IMR-90 (cell line): ENCODE results near the gene SPDYE4. TPM values are rescaled to one million over a fixed set of nuclear protein-coding genes. Genes with fewer than 3 reads are reported as not detected.

ENCODE experiments used
- ATAC-seq: fragments of 200-7000 bp; cut with Tn5 transposase; 2 replicates; pipeline ENCODE4 v1.9.1; 2020; ENCODE audit warnings: low read depth, mild to moderate bottlenecking, moderate library complexity
- Bru-seq: library from RNA; stranded (reverse); fragments of 400-500 nt; gene quantifications from one replicate; lab custom pipeline; 2021; lab: Mats Ljungman, UMichigan
- BruChase-seq, 2 experiments: library from RNA; stranded (reverse); fragments of 400-500 nt; gene quantifications; one replicate each; lab custom pipeline; 2021; lab: Mats Ljungman, UMichigan
- BruUV-seq: library from RNA; stranded (reverse); fragments of 400-500 nt; replicated peaks from 2 replicates; lab custom pipeline; 2021; lab: Mats Ljungman, UMichigan
- CTCF ChIA-PET: fragments of 300-600 bp; formaldehyde crosslinking; extraction: SDS; loops from one replicate; lab custom pipeline; 2021; ENCODE audit warnings: antibody characterized with exemption; lab: Yijun Ruan, JAX
- POLR2A ChIA-PET: fragments of 300-600 bp; sonication (Branson Sonifier 250); formaldehyde crosslinking; loops from one replicate; lab custom pipeline; 2022; ENCODE audit warnings: antibody characterized with exemption; ENCODE audit not compliant: unreplicated experiment; lab: Charles Lee
- DNase-seq: peaks from one replicate; pipeline ENCODE4 v3.0.0; 2013
- H2AFZ ChIP-seq: replicated peaks from 2 replicates; pipeline ENCODE3; 2013; ENCODE audit warnings: low read length, mild to moderate bottlenecking; ENCODE audit not compliant: poor library complexity
- H2AK5ac ChIP-seq: 2 replicates; pipeline ENCODE4 v1.6.1; 2013; ENCODE audit warnings: low read depth, low read length, inconsistent platforms
- H2AK9ac ChIP-seq: replicated peaks from 2 replicates; pipeline ENCODE3; 2013; ENCODE audit warnings: mild to moderate bottlenecking, low read depth, low read length, moderate library complexity; ENCODE audit not compliant: poor library complexity
- H2BK120ac ChIP-seq: 2 replicates; pipeline ENCODE4 v1.6.1; 2013; ENCODE audit warnings: low read depth, low read length, inconsistent platforms
- H2BK15ac ChIP-seq: 3 replicates; pipeline ENCODE4 v1.6.1; 2013; ENCODE audit warnings: low read depth, low read length, inconsistent platforms
- H2BK20ac ChIP-seq: 2 replicates; pipeline ENCODE4 v1.6.1; 2013; ENCODE audit warnings: low read depth, mild to moderate bottlenecking, inconsistent platforms, low read length, moderate library complexity
- H2BK5ac ChIP-seq: 2 replicates; pipeline ENCODE4 v1.6.1; 2013; ENCODE audit warnings: mild to moderate bottlenecking, low read depth, low read length, inconsistent platforms; ENCODE audit not compliant: poor library complexity, severe bottlenecking
- H3K14ac ChIP-seq: replicated peaks from 2 replicates; pipeline ENCODE4 v1.6.1; 2013; ENCODE audit warnings: low read depth, low read length, inconsistent platforms
- H3K18ac ChIP-seq: 2 replicates; pipeline ENCODE4 v1.6.1; 2013; ENCODE audit warnings: low read depth, low read length, control low read depth
- H3K23ac ChIP-seq: 2 replicates; pipeline ENCODE4 v1.6.1; 2013; ENCODE audit warnings: low read depth, low read length, inconsistent platforms
- H3K27ac ChIP-seq: 2 replicates; pipeline ENCODE4 v1.5.1; 2013; ENCODE audit warnings: mild to moderate bottlenecking, control low read depth, low read length; ENCODE audit not compliant: insufficient read depth
- H3K27me3 ChIP-seq: 2 replicates; pipeline ENCODE4 v1.6.1; 2013; ENCODE audit warnings: low read length; ENCODE audit not compliant: control insufficient read depth, insufficient read depth
- H3K36me3 ChIP-seq: 2 replicates; pipeline ENCODE4 v1.6.1; 2013; ENCODE audit warnings: low read length, mixed read lengths; ENCODE audit not compliant: control insufficient read depth, insufficient read depth
- H3K4ac ChIP-seq: 2 replicates; pipeline ENCODE4 v1.6.1; 2013; ENCODE audit warnings: low read depth, low read length, inconsistent platforms
- H3K4me1 ChIP-seq: 2 replicates; pipeline ENCODE4 v1.6.1; 2013; ENCODE audit warnings: low read length, mixed read lengths; ENCODE audit not compliant: control insufficient read depth, insufficient read depth
- H3K4me2 ChIP-seq: 2 replicates; pipeline ENCODE4 v1.6.1; 2013; ENCODE audit warnings: low read depth, mild to moderate bottlenecking, control low read depth, low read length, moderate library complexity
- H3K4me3 ChIP-seq: 2 replicates; pipeline ENCODE4 v1.5.1; 2013; ENCODE audit warnings: low read depth, mild to moderate bottlenecking, control low read depth, low read length, moderate library complexity; ENCODE audit not compliant: insufficient read depth
- H3K56ac ChIP-seq: 2 replicates; pipeline ENCODE4 v1.6.1; 2013; ENCODE audit warnings: low read length, inconsistent platforms; ENCODE audit not compliant: insufficient read depth; ENCODE audit errors: extremely low read depth
- H3K79me1 ChIP-seq, 2 experiments: 2 replicates each; pipeline ENCODE4 v1.6.1; 2013; ENCODE audit warnings: low read length in 2 of 2, inconsistent platforms in 1 of 2, low read depth in 1 of 2
- H3K9ac ChIP-seq: 2 replicates; pipeline ENCODE4 v1.6.1; 2013; ENCODE audit warnings: low read depth, low read length, control low read depth
- H3K9me1 ChIP-seq: 2 replicates; pipeline ENCODE4 v1.6.1; 2013; ENCODE audit warnings: low read length, inconsistent platforms; ENCODE audit not compliant: insufficient read depth
- H3K9me3 ChIP-seq: 2 replicates; pipeline ENCODE4 v1.6.1; 2013; ENCODE audit warnings: low read length; ENCODE audit not compliant: control insufficient read depth, insufficient read depth
- H4K20me1 ChIP-seq: 2 replicates; pipeline ENCODE4 v1.6.1; 2013; ENCODE audit warnings: low read length, inconsistent platforms; ENCODE audit not compliant: insufficient read depth
- H4K5ac ChIP-seq: 2 replicates; pipeline ENCODE4 v1.6.1; 2013; ENCODE audit warnings: mild to moderate bottlenecking, low read depth, low read length, control low read depth
- H4K8ac ChIP-seq, 2 experiments: 2 replicates each; pipeline ENCODE4 v1.6.1; 2013; ENCODE audit warnings: low read depth in 2 of 2, low read length in 2 of 2, control low read depth in 1 of 2, inconsistent platforms in 1 of 2
- H4K91ac ChIP-seq: 2 replicates; pipeline ENCODE4 v1.6.1; 2013; ENCODE audit warnings: low read depth, low read length, inconsistent platforms; ENCODE audit not compliant: insufficient read depth
- WGBS, 2 experiments: methylation state at CpG; one replicate each; pipeline versions ENCODE4 v1.1.5 to v1.1.7; 2013; ENCODE audit warnings: missing lambda C conversion rate in 2 of 2; ENCODE audit not compliant: insufficient read length in 1 of 2; ENCODE audit errors: extremely low coverage in 2 of 2; 5-methylcytosine and 5-hydroxymethylcytosine counted together
- dilution Hi-C: fragments of 300-500 bp; cut with HindIII; formaldehyde crosslinking; loops from one replicate; pipeline ENCODE4 v1.14.3; 2018; ENCODE audit warnings: low sequenced_read_pairs; ENCODE audit not compliant: unreplicated experiment
- in situ Hi-C: fragments of 300-500 bp; cut with MboI; formaldehyde crosslinking; loops from 3 replicates; pipeline ENCODE4 v1.14.3; 2019; ENCODE audit warnings: low sequenced_read_pairs, inconsistent platforms, mixed read lengths
- intact Hi-C: fragments of 100-400 bp; cut with micrococcal nuclease; formaldehyde crosslinking; loops from 2 replicates; pipeline ENCODE4 v1.10.0; 2022
- long read RNA-seq: library from polyadenylated mRNA; unstranded; transcript quantifications from one replicate; pipeline ENCODE4 v2.0.0, GENCODE V29; 2021; ENCODE audit not compliant: unreplicated experiment
- polyA plus RNA-seq, 3 experiments: library from polyadenylated mRNA; depleted of rRNA; stranded (reverse); fragments of >200 nt; gene quantifications; 2 replicates each; pipeline ENCODE4 v1.2.3, GENCODE V29; 2012; ENCODE audit warnings: low replicate concordance in 1 of 3
- total RNA-seq: library from RNA; depleted of rRNA; stranded (reverse); fragments of >200 nt; gene quantifications from 2 replicates; pipeline ENCODE4 v1.2.3, GENCODE V29; 2012; rRNA removed
- TF ChIP-seq, protein P1 (sequence below): fragments of 150-350 bp; IDR thresholded peaks from 2 replicates; pipeline ENCODE4 v1.6.1; 2016; ENCODE audit warnings: low read depth, mild to moderate bottlenecking, low read length, moderate library complexity, borderline replicate concordance

The SPDYE4 gene
- not detected in 2 replicates for total RNA-seq
- not detected in 2 replicates for polyA plus RNA-seq (2012; rRNA removed)
- not detected in 2 replicates for polyA plus RNA-seq (2012; cell fraction: cytosol; rRNA removed)
- polyA plus RNA-seq (2012; cell fraction: nucleus; rRNA removed; ENCODE audit: low replicate concordance) = not detected in 2 replicates
- Bru-seq, nascent RNA = not detected
- not detected for BruChase-seq, experiment 1, labeled RNA remaining after a 6-hour chase
- not detected for BruChase-seq, experiment 2, labeled RNA remaining after a 2-hour chase
- long read RNA-seq = 0 reads

- Histone ChIP-seq H2BK15ac (no peak within 1 kb of the TSS), H3K4me2 (no peak within 1 kb of the TSS), H4K8ac (no peak within 1 kb of the TSS), H3K23ac (no peak within 1 kb of the TSS), H2AFZ (peak within 1 kb of the TSS; percentile 28), H3K9me1 (no peaks in the 10 kb centered on the region), H2BK120ac (no peak within 1 kb of the TSS), H3K4me1 (no peaks in the 10 kb centered on the region), H4K5ac (no peak within 1 kb of the TSS), H2BK20ac (no peak within 1 kb of the TSS), H3K14ac (no peak within 1 kb of the TSS), H3K4me3 (no peak within 1 kb of the TSS), H2AK5ac (no peak within 1 kb of the TSS), H3K27ac (no peak within 1 kb of the TSS), H4K91ac (no peak within 1 kb of the TSS), H3K56ac (no peak within 1 kb of the TSS), H3K79me1 (no peaks in the 10 kb centered on the region), H3K4ac (no peak within 1 kb of the TSS), H2AK9ac (no peak within 1 kb of the TSS), H2BK5ac (no peak within 1 kb of the TSS), H4K20me1 (no peaks in the 10 kb centered on the region), H3K9ac (no peak within 1 kb of the TSS), H3K9me3 (0 out of 2 replicates have a peak, but pooled peaks cover 2% of the 10 kb centered on the region), H3K18ac (no peak within 1 kb of the TSS), H3K27me3 (peaks cover 29% of the 10 kb centered on the region), H3K36me3 (no peaks in the 10 kb centered on the region)
- CTCF ChIA-PET = interaction anchor here (1.1 kb wide), 1 partner anchor 13 kb away, joined by 3 read pairs; no protein-coding TSS in a partner anchor
- ATAC-seq (no peak), DNase-seq (no peak)
- intact Hi-C loops = no loop called here
- 80% methylated on average over 1 of the region's 15 CpGs; no CpG with 5 or more reads in 1 of the 2 experiments for WGBS, 2 experiments
- in situ Hi-C loops = loop anchor here (10.0 to 25.0 kb wide), 2 partner anchors 343 to 671 kb away; partner anchors contain the start of gene ALOX12B
- dilution Hi-C loops = no loop called here
- POLR2A ChIA-PET = no interaction called here
- TF ChIP-seq, protein P1, sequence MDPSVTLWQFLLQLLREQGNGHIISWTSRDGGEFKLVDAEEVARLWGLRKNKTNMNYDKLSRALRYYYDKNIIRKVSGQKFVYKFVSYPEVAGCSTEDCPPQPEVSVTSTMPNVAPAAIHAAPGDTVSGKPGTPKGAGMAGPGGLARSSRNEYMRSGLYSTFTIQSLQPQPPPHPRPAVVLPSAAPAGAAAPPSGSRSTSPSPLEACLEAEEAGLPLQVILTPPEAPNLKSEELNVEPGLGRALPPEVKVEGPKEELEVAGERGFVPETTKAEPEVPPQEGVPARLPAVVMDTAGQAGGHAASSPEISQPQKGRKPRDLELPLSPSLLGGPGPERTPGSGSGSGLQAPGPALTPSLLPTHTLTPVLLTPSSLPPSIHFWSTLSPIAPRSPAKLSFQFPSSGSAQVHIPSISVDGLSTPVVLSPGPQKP = no peak
- BruUV-seq = no TSS peak
These were observed at the start of gene SPDYE4 for GRCh38 chr17:8758137-8758596. SPDYE4 (minus strand) TSS chr17:8758546; CDS start chr17:8758382, 164 bp downstream.
